HG03025 (cell line): ENCODE measurements around the gene CREBL2.

ENCODE experiments used
- ATAC-seq: cut with Tn5 transposase; IDR thresholded peaks from one replicate; pipeline ENCODE4 v1.9.1; 2021; ENCODE audit warnings: mild to moderate bottlenecking, moderate library complexity; ENCODE audit not compliant: unreplicated experiment, low FRiP score

CREBL2 gene

DNA sequence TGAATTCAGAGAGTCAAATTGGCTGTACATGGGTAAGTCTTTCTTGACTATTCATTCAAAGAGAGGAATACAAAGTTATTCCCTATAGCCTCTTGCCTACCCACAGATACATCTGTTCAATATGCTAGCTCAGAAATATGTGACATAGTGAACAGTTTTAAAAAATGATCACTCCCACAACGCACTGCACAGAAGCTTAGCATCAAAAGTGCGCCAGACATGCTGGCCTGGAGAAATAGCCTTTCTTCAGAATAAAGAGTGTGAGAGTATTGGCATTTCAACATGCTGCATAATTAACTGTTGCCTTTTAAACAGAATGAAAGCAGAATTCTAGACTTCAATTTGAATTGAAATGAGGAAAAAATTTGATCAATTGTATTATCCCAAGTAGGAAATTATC is 57.3 kb downstream of the CREBL2 start:
- no peak for ATAC-seq

DNA sequence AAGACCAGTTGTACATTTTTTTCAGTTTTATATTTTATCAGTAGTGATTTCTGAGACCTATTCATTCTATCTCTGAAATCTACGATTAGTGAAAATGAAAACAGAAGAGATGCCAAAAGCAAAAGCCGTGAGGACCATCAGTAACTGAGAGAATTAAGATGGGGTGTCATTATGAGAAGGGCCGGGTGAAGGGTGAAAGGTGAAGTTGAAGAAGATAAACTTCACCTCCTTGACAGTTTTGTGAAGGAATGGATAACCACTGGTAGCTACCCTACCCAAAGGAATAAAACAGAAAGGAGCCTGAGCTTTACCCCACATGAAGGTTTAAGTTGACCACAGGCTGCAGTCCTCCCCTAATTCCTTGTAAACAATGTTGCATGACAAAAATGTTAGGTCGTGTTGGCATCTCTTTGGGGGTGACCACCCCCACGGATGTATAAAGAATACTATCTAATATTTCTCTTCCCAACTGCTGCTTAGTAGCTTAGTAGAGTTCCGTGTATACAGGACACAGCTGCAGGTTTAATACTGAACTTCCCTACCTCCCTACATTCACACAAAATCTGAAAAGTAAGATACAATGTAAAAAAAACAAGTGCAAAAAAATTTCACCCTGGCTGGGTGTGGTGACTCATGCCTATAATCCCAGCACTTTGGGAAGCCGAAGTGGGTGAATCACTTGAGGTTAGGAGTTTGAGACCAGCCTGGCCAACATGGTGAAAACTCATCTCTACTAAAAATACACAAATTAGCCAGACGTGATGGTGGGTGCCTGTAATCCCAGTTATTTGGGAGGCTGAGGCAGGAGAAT is 60.4 kb downstream of the CREBL2 start:
- ATAC-seq: no peak

DNA sequence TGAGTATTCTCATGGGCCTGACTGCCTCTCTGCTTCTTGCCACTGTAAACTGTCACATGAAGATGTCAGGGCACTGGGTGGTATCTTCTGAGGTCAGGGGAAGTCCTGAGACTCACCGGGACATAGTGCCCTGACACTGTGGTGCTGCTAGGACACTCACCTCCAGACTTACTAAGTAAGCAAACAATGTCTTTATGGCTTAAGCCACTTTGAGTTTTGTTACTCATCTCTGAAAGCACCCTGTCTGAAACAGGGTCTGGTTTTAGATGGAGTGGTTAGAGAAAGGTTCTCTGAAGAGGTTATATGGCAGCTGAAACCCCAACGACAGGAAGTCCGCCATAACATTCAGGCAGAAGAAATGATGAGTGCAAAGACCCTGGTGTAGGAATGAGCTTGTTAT is 61.6 kb downstream of the CREBL2 start:
- no peak for ATAC-seq

DNA sequence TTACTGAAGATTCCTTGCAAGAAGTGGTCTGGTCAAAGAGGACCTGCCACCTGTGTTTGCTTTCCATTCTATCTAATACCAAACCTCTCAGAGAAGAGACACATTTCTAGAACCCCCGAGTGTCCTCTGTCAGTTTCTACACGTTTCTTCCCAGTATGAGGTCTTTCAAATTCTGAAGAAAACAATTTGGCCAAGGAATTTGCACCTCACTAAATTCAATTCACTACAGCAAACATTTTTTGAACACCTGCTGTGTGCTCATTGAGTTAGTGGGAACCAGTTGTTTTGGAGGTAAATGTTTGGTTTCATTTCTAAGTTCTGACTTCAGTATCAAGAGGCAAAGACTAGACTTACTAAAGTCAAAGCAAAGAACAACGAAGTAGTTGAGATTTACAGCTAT is 64.9 kb downstream of the CREBL2 start:
- no peak for ATAC-seq

DNA sequence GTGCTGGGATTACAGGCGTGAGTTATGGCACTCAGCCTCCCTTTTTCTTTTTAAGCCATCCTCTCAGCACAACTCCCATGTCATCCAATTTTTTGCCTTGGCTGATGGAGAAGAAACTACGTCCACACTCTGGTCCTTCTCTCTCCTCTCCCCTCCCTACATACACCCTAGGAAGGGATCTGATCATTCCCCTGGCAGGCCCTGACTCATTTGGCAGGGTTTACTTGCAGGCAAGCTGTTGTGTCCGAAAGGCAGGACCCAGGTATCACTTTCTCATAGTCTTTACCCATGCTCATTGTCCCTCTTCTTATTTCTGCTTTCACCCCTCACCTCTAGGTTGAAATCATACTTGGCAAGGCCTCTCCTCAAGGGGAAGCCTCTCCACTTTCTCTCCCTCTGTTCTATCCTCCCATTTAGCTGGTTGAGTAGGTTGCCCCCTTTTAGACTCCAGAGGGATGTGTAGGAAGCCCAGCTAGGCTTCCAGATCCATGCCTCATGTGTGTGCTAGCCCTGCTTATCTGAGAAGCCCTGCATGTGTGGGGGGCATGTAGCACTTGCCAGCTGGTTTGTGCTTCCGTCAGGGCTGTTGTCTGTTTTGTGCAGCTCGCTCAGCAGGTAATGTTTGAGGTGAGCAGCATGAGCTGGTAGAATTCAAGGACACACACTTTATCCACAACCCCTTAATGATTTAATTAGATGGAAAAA is 69.5 kb downstream of the CREBL2 start:
- ATAC-seq: no peak

DNA sequence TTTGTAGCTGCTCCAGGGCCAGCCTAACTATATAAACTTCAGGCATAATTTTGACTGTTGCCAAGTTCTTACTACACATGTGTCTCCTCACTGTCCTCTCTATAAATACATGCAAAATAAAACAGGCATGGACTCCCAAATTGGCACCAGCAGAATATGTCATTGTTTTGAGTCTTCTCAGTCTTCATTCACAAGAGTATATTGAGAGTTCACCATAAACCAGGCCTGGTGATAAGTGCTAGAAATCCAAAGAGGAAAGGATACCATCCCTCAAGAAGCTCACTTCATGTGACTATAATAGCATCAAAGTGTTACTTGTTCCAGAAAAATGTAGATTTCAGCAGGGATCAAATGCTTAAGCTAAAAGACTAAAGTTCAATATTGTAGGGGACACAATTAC is 70.6 kb downstream of the CREBL2 start:
- ATAC-seq: no peak

DNA sequence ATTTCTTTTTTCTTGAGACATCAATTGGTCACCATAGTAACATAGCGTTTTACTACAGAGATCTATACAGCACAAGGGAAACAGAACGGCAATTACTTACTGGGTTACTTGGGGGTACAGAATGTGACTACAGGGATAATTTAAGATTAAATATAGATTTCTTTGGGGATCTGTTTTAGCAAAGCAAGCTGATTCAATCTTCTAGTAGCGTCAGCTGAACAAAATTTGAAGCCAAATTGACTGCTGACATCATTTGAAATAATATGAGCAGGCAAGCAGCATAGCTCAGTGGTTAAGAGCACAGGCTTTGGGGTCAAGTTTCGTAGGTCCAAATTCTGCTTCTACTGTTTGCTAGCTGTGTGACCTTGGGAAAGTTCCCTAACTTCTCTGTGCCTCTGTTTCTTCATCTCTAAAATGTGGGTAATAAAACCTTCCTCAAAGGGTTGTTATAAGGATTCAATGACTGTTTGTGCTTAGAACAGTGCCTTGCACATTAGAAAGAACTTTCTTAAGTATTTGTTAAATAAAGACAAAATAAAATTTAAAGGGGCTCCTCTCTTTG is 71.5 kb downstream of the CREBL2 start:
- ATAC-seq: no peak

DNA sequence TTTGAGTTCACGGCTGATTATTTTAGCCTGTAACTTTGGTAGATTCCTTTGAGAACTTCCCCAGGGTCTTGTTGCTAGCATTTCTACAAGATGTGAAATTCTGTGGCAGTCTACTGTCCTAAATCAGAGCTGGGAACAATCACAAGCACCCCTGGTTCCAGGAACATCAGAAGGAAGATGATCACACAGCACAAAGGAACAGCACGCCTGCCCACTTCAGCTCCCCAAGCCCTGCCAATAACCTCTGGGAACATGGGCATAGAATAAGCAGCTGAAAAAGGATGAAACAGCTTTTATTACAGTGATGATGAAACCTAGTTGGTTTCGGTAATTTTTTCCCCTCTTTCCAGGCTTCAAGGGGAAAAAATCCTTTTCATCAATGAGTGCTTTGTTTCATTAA is 72.0 kb downstream of the CREBL2 start:
- ATAC-seq: no peak

DNA sequence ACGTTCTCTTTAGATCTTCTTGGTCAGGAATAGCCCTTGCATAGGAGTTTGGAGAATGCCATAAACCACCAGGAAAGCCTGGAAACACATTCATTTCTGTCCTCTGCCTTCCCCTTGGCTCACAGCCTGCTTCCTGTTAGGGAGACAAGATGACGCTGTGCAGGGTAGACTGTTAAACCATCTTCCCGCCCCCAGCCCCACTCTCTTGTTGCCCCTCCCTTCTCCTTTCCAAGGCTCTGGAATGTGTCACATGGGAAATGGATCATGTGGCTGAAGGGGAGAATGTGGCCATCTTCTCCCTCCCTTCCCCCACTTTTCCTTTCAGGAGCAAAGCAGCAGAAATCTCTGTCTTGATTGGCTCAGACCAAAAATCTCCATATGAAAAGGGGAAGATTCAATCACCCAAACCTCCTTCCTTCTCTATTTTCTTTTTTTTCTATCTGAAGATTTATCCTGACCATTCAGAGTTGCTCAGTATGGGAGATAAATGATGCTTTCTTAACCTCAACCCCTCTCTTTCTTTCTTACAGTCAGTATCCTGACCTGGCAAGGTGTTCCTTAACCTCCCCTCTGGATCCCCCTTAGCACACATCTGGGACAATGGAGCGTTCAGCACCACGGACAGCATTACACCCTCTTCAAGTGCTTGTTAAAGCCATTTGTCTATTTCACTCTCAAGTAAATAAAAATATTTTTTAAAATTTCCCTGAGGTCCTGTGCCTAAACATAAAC is 72.9 kb downstream of the CREBL2 start:
- no peak for ATAC-seq

DNA sequence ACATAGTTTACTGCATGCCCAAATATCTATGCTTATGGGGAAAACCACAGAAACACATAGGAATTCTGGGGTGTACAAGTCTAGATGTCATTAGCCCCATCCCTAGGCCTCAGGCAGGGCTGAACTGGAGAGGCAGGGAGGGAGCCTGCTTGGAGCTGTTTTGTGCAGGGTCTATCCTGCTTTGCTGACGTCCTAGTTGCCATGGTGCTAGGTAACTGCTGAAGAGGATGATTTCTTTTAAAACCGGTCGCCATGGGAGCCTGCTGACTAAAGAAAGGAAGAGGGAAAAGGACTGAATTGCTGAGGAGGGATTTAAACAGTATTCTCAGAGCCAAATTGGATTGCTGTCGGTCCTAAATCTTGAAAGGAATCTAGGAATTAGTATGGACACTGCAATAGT is 73.6 kb downstream of the CREBL2 start:
- ATAC-seq: no peak

DNA sequence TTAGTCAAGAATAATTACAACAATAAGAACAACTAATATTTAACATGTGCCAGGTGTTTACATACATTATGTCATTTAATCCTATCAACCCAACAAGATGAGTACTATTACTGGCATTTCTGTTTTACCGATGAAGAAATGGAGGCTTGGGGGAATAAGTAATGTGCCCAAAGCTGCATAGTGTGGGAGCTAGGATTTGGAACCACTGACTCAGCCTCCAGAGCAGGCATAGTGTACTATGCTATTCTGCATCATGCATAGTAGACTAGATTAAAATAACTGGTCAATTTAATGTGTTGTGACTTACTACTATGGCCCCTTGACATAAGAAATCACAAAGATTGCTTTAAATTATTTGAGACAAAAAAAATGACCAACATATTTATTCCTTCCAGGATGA is 74.8 kb downstream of the CREBL2 start:
- ATAC-seq: no peak

DNA sequence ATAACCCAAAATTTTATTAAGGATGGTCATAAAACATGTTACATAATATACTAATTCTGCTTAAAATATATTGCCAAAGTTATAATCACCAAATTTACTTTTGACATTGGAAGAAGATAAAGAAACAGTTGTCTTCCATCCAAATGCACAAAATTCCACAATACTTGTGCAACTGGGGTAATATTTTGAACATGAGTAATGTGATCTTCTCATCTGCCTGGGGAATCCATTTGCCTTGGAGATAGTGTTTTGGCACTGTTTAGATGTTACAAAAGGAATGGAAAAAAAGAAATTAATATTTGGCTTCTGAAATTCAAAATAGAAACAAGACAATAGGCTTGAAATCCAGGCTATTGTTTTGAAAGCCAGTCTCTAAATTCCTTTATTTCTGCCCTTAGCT is 75.2 kb downstream of the CREBL2 start:
- no peak for ATAC-seq

DNA sequence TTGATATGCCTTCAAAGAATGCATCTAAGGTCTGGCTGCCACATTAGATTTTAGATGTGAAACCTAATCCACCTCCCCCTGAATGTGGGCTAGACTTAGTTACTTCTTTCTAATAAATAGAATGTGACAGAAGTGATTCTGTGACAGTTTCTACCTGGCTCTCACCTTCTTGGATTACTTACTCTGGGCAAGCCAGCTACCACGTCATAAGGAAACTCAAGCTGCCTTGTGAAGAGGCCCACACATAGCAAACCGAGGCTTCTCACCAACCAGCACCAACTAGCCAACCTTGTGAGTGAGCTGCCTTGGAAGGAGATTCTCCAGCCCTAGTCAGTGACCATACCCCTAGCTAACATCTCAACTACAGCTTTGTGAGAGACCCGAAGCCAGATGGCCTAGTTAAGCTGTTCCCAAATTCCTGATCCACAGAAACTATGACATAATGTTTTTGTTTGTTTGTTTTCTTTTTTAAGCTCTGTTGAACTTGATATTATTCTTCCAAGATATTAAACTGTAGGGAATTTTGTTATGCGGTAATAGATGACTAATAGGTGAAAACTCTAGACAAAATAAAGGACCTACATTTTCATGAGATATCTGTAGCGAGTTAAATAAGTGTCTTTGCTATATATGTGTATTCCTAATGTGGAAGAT is 78.1 kb downstream of the CREBL2 start:
- no peak for ATAC-seq

DNA sequence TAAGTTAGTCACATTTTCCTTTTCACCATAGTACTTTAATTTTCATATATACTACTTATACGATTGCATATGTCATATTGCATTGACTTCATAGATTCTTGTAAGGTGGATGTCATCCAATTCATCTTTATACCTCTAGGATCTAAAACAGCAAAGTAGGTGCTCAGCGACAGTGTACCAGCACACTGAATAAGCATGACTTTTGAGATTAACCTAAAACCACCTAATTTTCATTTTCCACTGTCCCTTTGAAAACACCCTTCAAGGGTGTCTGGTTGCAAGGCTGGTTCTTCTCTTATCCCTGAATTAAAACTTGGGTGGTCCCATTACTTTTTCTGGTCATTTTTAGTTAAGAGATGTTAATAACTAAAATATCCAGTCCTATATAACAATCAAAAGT is 79.9 kb downstream of the CREBL2 start:
- ATAC-seq: no peak

DNA sequence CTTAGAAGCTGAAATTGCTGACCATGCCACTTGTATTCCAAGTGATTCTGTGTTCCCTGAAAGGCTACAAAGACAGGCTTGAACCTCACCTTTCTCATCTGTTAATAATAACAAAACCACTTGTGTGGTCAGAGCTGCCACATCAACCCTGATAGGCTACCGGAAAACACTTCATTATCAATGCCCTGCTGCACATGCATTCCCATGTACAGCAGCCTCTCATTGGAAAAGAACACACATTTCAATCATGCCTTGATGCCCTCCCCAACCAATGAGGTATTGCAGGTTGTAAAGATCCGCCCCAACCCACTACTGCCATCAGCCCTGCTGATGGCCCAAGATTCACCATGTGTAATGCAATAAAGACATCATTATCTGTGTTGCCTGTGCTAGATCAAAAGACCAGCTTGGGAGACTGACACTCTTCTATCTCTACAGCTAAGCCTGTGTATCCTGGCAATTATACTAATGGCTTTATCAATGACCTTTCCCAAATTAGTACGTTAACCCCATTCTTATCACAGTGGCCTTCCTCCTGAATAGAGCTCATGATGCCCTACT is 81.5 kb downstream of the CREBL2 start:
- no peak for ATAC-seq
